ENCODE data around the gene GHSR.

GRCh38 chr3:172404237-172404962, 43.9 kb downstream of the GHSR start:
- TF ChIP-seq SUZ12 (IDR thresholded peaks at IDR 0.05; ENCODE audit: extremely low read depth, insufficient read depth, insufficient read length) (no peak), YY1 (IDR thresholded peaks at IDR 0.05; ENCODE audit: insufficient read depth, insufficient read length) (no peak), ZNF274 (IDR thresholded peaks at IDR 0.05; ENCODE audit: low read depth, low read length) (no peak)
